ENCODE results near the gene FAF1. TPM values are rescaled to one million over a fixed set of nuclear protein-coding genes. Genes with fewer than 3 reads are reported as not detected.
A peak's percentile ranks its signal among the peaks of the same experiment; 100 is the strongest.

FAF1 gene
- total and polyA plus RNA-seq, 4 donors = 27.2 to 51.6 (median 37.1) TPM

- Histone ChIP-seq H3K9me3 (ENCODE audit: control insufficient read depth in 4 of 4, insufficient read depth in 3 of 4, low read length in 3 of 4) (no peaks in the 10 kb centered on the region), H3K4me3 (no peak overlapping the region), H3K4me1 (ENCODE audit: control insufficient read depth in 5 of 5, insufficient read depth in 5 of 5, low read length in 5 of 5) (peaks cover 0 to 11% (median 0%) of the 10 kb centered on the region in 5 donors), H3K27ac (ENCODE audit: low read depth in 1 of 2, low read length in 1 of 2) (no peak overlapping the region), H3K9ac (ENCODE audit: insufficient read depth in 1 of 2, low read length in 2 of 2) (no peak overlapping the region), H3K27me3 (ENCODE audit: control insufficient read depth in 3 of 3, insufficient read depth in 3 of 3, low read length in 2 of 3) (no peaks in the 10 kb centered on the region), H3K36me3 (ENCODE audit: control insufficient read depth in 4 of 4, insufficient read depth in 4 of 4, low read length in 4 of 4) (peaks cover 0 to 16% (median 4%) of the 10 kb centered on the region in 4 donors)
- no peak for TF ChIP-seq CTCF (IDR thresholded peaks at IDR 0.05; ENCODE audit: control extremely low read depth, extremely low read depth)
- ATAC-seq (ENCODE audit: insufficient read depth, low FRiP score) (no peak), DNase-seq (peak in 2 of 3 donors; percentile 53 to 65)
- WGBS, 2 donors = 86 to 92% methylated on average over 3 of the region's 3 CpGs
These were observed 471.7 kb downstream of the FAF1 start for GRCh38 chr1:50488356-50488755.

- TF ChIP-seq CTCF (IDR thresholded peaks at IDR 0.05; ENCODE audit: control extremely low read depth, extremely low read depth) = no peak
- Histone ChIP-seq H3K36me3 (ENCODE audit: control insufficient read depth in 4 of 4, insufficient read depth in 4 of 4, low read length in 4 of 4) (peaks cover 0 to 16% (median 4%) of the 10 kb centered on the region in 4 donors), H3K4me3 (no peak overlapping the region), H3K27me3 (ENCODE audit: control insufficient read depth in 3 of 3, insufficient read depth in 3 of 3, low read length in 2 of 3) (no peaks in the 10 kb centered on the region), H3K4me1 (ENCODE audit: control insufficient read depth in 5 of 5, insufficient read depth in 5 of 5, low read length in 5 of 5) (peaks cover 0 to 11% (median 0%) of the 10 kb centered on the region in 5 donors), H3K9ac (ENCODE audit: insufficient read depth in 1 of 2, low read length in 2 of 2) (no peak overlapping the region), H3K27ac (ENCODE audit: low read depth in 1 of 2, low read length in 1 of 2) (no peak overlapping the region), H3K9me3 (ENCODE audit: control insufficient read depth in 4 of 4, insufficient read depth in 3 of 4, low read length in 3 of 4) (no peaks in the 10 kb centered on the region)
- ATAC-seq (ENCODE audit: insufficient read depth, low FRiP score) (no peak), DNase-seq (peak in 1 of 3 donors; percentile 1)
- WGBS, 2 donors = 95 to 99% methylated on average over 1 of the region's 1 CpG
These were observed 472.3 kb downstream of the FAF1 start for GRCh38 chr1:50487725-50488124.

GRCh38 chr1:50481142-50481736, 478.8 kb downstream of the FAF1 start:
- H3K27ac ChIP-seq (ENCODE audit: low read depth in 1 of 2, low read length in 1 of 2) = no peak overlapping the region
- no peak for ATAC-seq (ENCODE audit: insufficient read depth, low FRiP score)
- H3K9me3 ChIP-seq (ENCODE audit: control insufficient read depth in 4 of 4, insufficient read depth in 3 of 4, low read length in 3 of 4) = no peaks in the 10 kb centered on the region
- no peaks in the 10 kb centered on the region for H3K4me1 ChIP-seq (ENCODE audit: control insufficient read depth in 5 of 5, insufficient read depth in 5 of 5, low read length in 5 of 5)
- TF ChIP-seq CTCF (IDR thresholded peaks at IDR 0.05; ENCODE audit: control extremely low read depth, extremely low read depth) = no peak
- 94 to 95% methylated on average over 2 of the region's 2 CpGs for WGBS, 2 donors
- H3K36me3 ChIP-seq (ENCODE audit: control insufficient read depth in 4 of 4, insufficient read depth in 4 of 4, low read length in 4 of 4) = peaks cover 0 to 2% (median 0%) of the 10 kb centered on the region in 4 donors
- H3K4me3 ChIP-seq = no peak overlapping the region
- no peak overlapping the region for H3K9ac ChIP-seq (ENCODE audit: insufficient read depth in 1 of 2, low read length in 2 of 2)
- H3K27me3 ChIP-seq (ENCODE audit: control insufficient read depth in 3 of 3, insufficient read depth in 3 of 3, low read length in 2 of 3) = no peaks in the 10 kb centered on the region
- DNase-seq = no peak

GRCh38 chr1:50476800-50477199, 483.3 kb downstream of the FAF1 start:
- no peak overlapping the region for H3K27ac ChIP-seq (ENCODE audit: low read depth in 1 of 2, low read length in 1 of 2)
- H3K9me3 ChIP-seq (ENCODE audit: control insufficient read depth in 4 of 4, insufficient read depth in 3 of 4, low read length in 3 of 4) = no peaks in the 10 kb centered on the region
- no peak for ATAC-seq (ENCODE audit: insufficient read depth, low FRiP score)
- H3K4me1 ChIP-seq (ENCODE audit: control insufficient read depth in 5 of 5, insufficient read depth in 5 of 5, low read length in 5 of 5) = no peaks in the 10 kb centered on the region
- TF ChIP-seq CTCF (IDR thresholded peaks at IDR 0.05; ENCODE audit: control extremely low read depth, extremely low read depth) = no peak
- H3K27me3 ChIP-seq (ENCODE audit: control insufficient read depth in 3 of 3, insufficient read depth in 3 of 3, low read length in 2 of 3) = no peaks in the 10 kb centered on the region
- DNase-seq = no peak
- peaks cover 0 to 10% (median 8%) of the 10 kb centered on the region in 4 donors for H3K36me3 ChIP-seq (ENCODE audit: control insufficient read depth in 4 of 4, insufficient read depth in 4 of 4, low read length in 4 of 4)
- H3K4me3 ChIP-seq = no peak overlapping the region
- 100% methylated on average over 1 of the region's 1 CpG for WGBS, 2 donors
- no peak overlapping the region for H3K9ac ChIP-seq (ENCODE audit: insufficient read depth in 1 of 2, low read length in 2 of 2)
